ENCODE data around the gene ADAM12.
"Not testable (repeated sequence)": the region's sequence is repeated elsewhere in the genome, so short reads cannot be mapped to it uniquely, and the experiment has no call there.

ADAM12 gene

GRCh38 chr10:126349101-126349500, 39.2 kb downstream of the ADAM12 start:
- TF ChIP-seq CTCF (IDR thresholded peaks at IDR 0.05; ENCODE audit: control extremely low read depth, extremely low read depth, low read depth, missing control alignments) = no peak
- POLR2A ChIA-PET = no interaction called here
- CTCF ChIA-PET = no interaction called here
- no peak for DNase-seq (ENCODE audit: extremely low spot score)

GRCh38 chr10:126343496-126343895, 44.8 kb downstream of the ADAM12 start:
- POLR2A ChIA-PET; CTCF ChIA-PET; DNase-seq (ENCODE audit: extremely low spot score): not testable (repeated sequence)

GRCh38 chr10:126342680-126343079, 45.6 kb downstream of the ADAM12 start:
- POLR2A ChIA-PET = no interaction called here
- no peak for TF ChIP-seq CTCF (IDR thresholded peaks at IDR 0.05; ENCODE audit: control extremely low read depth, extremely low read depth, low read depth, missing control alignments)
- CTCF ChIA-PET = no interaction called here
- DNase-seq (ENCODE audit: extremely low spot score) = no peak

GRCh38 chr10:126341491-126341890, 46.8 kb downstream of the ADAM12 start:
- no peak for DNase-seq (ENCODE audit: extremely low spot score)
- TF ChIP-seq CTCF (IDR thresholded peaks at IDR 0.05; ENCODE audit: control extremely low read depth, extremely low read depth, low read depth, missing control alignments) = no peak
- POLR2A ChIA-PET = no interaction called here
- CTCF ChIA-PET = no interaction called here

GRCh38 chr10:126337251-126337810, 50.9 kb downstream of the ADAM12 start:
- DNase-seq (ENCODE audit: extremely low spot score) = no peak
- no peak for TF ChIP-seq CTCF (IDR thresholded peaks at IDR 0.05; ENCODE audit: control extremely low read depth, extremely low read depth, low read depth, missing control alignments)
- ChIA-PET CTCF (no interaction called here), POLR2A (interaction anchor here (0.7 kb wide), 1 partner anchor 71 kb away, joined by 4 read pairs; no protein-coding TSS in a partner anchor)

GRCh38 chr10:126336801-126337200, 51.5 kb downstream of the ADAM12 start:
- POLR2A ChIA-PET = no interaction called here
- TF ChIP-seq CTCF (IDR thresholded peaks at IDR 0.05; ENCODE audit: control extremely low read depth, extremely low read depth, low read depth, missing control alignments) = no peak
- no peak for DNase-seq (ENCODE audit: extremely low spot score)
- CTCF ChIA-PET = no interaction called here

GRCh38 chr10:126334272-126334671, 54.0 kb downstream of the ADAM12 start:
- no peak for DNase-seq (ENCODE audit: extremely low spot score)
- CTCF ChIA-PET = no interaction called here
- no peak for TF ChIP-seq CTCF (IDR thresholded peaks at IDR 0.05; ENCODE audit: control extremely low read depth, extremely low read depth, low read depth, missing control alignments)
- POLR2A ChIA-PET = no interaction called here
